BLaER1 (cell line): ENCODE measurements around the gene IL22RA2.
A peak's percentile ranks its signal among the peaks of the same experiment; 100 is the strongest.

ENCODE experiments used
- H3K27ac ChIP-seq: shearing (Covaris generic); formaldehyde crosslinking; 2 replicates; pipeline ENCODE4 v1.8.1; 2022
- H3K27me3 ChIP-seq: shearing (Covaris generic); formaldehyde crosslinking; 2 replicates; pipeline ENCODE4 v1.8.1; 2022
- H3K36me3 ChIP-seq: shearing (Covaris generic); formaldehyde crosslinking; 2 replicates; pipeline ENCODE4 v1.8.1; 2022
- H3K4me1 ChIP-seq: shearing (Covaris generic); formaldehyde crosslinking; 2 replicates; pipeline ENCODE4 v1.8.1; 2022
- H3K4me2 ChIP-seq: shearing (Covaris generic); formaldehyde crosslinking; 2 replicates; pipeline ENCODE4 v1.8.1; 2022
- H3K4me3 ChIP-seq: shearing (Covaris generic); formaldehyde crosslinking; 2 replicates; pipeline ENCODE4 v1.8.1; 2022
- H3K9ac ChIP-seq: shearing (Covaris generic); formaldehyde crosslinking; 2 replicates; pipeline ENCODE4 v1.8.1; 2022
- H3K9me3 ChIP-seq: shearing (Covaris generic); formaldehyde crosslinking; 2 replicates; pipeline ENCODE4 v1.8.1; 2022
- H4K20me1 ChIP-seq: shearing (Covaris generic); formaldehyde crosslinking; 2 replicates; pipeline ENCODE4 v1.8.1; 2022
- Cebpa-rat ChIP-seq: shearing (Covaris generic); IDR thresholded peaks from 2 replicates; pipeline ENCODE4 v1.8.1; 2022

Gene IL22RA2

DNA sequence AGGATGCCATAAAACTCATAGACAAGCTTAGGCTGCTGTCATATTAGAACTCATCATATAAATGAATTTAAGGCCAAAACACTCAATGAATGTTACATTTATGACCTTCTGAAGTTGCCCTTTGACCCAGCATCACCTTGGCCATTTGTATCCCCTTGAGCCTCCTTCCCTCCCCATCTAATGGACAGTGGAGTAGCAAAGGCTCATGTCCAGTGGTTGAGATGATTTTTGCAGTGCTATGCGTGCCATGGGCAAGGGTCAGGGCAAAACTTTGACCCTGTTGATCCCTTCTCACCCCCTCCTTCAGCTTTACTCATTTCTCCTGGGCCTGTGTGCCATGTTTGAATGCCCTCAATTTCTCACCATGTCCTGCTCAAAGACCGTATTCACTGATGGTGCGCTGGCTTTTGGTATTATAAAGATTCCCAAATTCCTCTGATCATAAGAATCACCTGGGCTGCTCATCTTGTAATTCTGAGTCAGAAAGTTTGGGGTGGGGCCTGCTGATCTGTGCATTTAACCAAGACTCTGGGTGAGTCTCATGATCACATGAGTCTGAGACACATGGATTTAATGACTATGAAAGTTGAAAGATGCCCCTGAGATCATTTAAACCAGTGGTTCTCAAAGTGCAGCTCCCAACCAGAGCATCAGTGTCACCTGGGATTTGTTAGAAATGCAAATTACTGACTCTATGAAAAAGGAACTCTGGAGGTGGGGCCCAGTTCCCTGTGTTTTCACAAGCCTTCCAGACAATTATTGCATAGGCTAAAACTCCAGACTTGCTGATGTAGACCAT is 71.2 kb downstream of the IL22RA2 start:
- Histone ChIP-seq H3K27ac (no peak overlapping the region), H3K4me3 (0 out of 2 replicates have a peak overlapping the region, but pooled peaks have one; percentile 22), H3K9me3 (peaks cover 32% of the 10 kb centered on the region; the same call in 1 of the 2 replicates), H3K4me2 (peak overlapping the region; percentile 70), H3K4me1 (peaks cover 26% of the 10 kb centered on the region), H3K27me3 (no peaks in the 10 kb centered on the region), H3K9ac (no peak overlapping the region), H3K36me3 (no peaks in the 10 kb centered on the region), H4K20me1 (no peaks in the 10 kb centered on the region)
- TF ChIP-seq Cebpa-rat, result no peak

DNA sequence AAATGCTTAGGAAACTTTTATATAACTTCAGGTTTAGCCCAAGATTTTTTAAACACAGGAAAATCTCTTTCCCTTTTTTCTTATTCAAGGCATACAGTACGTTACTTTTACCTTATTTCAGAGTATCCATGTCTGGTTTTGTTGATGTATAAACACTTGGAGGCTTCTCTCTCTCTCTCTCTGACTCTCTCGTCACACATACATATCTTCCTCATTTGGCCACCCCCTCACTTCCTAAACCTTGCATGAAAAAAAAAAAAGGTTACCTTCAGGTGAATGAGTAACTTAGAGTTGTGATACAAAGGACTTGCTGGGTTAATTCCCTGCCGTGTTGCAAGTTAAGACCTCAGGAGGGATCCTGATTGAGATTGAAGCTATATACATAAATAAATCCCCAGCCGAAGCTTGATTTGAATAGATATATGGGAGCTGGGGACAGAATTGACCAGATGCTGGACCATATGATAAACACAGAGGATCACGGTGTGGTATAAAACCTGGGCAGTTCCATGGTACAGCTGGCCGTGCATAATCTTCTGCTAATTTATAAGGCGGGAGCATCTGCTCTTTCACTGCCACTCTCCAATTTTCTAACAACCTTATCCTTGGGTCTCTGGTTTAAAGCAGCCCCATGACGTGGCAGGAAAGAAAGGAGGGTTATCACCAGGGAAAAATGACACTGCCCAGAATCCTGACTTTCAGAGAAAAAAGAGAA is 73.6 kb downstream of the IL22RA2 start:
- H3K4me1 ChIP-seq, result peaks cover 43% of the 10 kb centered on the region
- H3K4me2 ChIP-seq, result no peak overlapping the region
- no peaks in the 10 kb centered on the region for H4K20me1 ChIP-seq
- H3K27ac ChIP-seq, result no peak overlapping the region
- H3K27me3 ChIP-seq, result no peaks in the 10 kb centered on the region
- no peaks in the 10 kb centered on the region for H3K36me3 ChIP-seq
- no peak overlapping the region for H3K4me3 ChIP-seq
- no peak overlapping the region for H3K9ac ChIP-seq
- TF ChIP-seq Cebpa-rat, result no peak
- peaks cover 15% of the 10 kb centered on the region; the same call in 1 of the 2 replicates for H3K9me3 ChIP-seq

DNA sequence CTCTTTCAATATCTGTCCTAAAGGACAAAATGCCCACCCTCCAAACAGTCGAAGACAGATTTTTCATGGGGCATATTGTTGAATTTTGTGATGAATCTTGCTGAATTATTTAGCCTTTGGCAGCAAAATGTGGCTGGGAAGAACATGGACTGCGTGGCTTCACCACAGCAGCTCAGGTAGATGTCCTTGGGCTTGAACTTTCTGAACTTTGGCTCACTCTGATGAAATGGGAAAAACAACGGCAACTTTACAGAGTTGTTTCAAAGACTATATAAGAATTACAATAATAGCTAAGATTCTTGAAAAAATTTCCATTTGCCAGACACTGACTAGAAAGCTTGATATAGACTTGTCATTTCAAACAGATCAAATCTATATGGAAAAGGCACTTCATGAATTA is 75.9 kb downstream of the IL22RA2 start:
- Histone ChIP-seq H3K27me3 (no peaks in the 10 kb centered on the region), H3K4me2 (no peak overlapping the region), H3K36me3 (no peaks in the 10 kb centered on the region), H3K4me1 (peaks cover 50% of the 10 kb centered on the region), H4K20me1 (no peaks in the 10 kb centered on the region), H3K27ac (no peak overlapping the region), H3K9me3 (peaks cover 15% of the 10 kb centered on the region; the same call in 1 of the 2 replicates), H3K9ac (no peak overlapping the region), H3K4me3 (no peak overlapping the region)
- TF ChIP-seq Cebpa-rat, result no peak

DNA sequence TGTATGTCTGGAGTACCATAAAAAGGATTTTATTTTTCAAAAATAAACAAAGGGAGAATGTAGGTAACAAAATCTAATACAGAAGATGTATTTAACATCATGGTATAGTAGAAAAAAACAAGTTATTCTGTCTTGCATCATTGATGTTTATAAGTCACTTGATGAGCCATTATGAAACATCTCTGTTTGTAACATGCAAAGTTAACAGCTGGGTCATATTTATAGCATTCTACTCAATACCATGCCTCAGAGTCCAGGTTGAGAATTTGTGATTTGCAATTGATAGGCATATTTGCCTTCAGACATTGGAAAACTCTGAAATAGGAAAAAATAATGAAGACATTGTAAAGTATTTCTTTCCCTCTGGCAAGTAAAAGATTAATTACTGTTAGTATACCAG is 76.4 kb downstream of the IL22RA2 start:
- no peaks in the 10 kb centered on the region for H3K36me3 ChIP-seq
- no peak overlapping the region for H3K4me3 ChIP-seq
- TF ChIP-seq Cebpa-rat, result no peak
- no peak overlapping the region for H3K4me2 ChIP-seq
- H3K9me3 ChIP-seq, result peaks cover 13% of the 10 kb centered on the region; the same call in 1 of the 2 replicates
- no peaks in the 10 kb centered on the region for H4K20me1 ChIP-seq
- H3K9ac ChIP-seq, result no peak overlapping the region
- H3K4me1 ChIP-seq, result peaks cover 50% of the 10 kb centered on the region
- H3K27ac ChIP-seq, result no peak overlapping the region
- H3K27me3 ChIP-seq, result no peaks in the 10 kb centered on the region

DNA sequence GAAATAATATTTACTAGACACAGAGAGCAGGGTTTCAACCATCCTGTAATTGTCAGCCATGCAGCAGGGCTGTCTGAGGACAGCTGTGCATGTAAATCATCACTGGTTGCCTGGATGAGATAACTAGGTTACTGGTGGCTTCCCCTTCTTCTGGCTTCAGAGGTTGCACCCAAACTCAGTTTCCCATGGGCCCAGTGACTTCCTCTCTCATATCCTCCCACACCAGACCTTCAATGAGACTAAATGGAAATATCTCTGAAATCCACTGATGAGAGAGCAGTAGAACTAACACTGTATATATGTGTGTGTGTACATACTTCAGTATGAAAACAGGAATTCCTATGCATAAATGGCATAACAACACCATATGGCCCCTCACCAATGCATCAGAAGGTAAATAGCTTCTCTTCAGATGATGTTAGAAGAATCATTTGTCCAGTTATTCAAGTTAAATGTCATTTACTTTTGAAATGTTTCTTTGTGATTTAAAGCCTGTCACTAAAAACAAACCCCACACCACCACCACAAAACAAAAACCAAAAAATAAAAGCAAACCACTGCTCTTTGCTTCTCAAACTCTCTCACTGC is 77.7 kb downstream of the IL22RA2 start:
- Histone ChIP-seq H3K9ac (no peak overlapping the region), H3K4me3 (no peak overlapping the region), H3K27ac (no peak overlapping the region; the same call in 1 of the 2 replicates), H3K36me3 (no peaks in the 10 kb centered on the region), H4K20me1 (no peaks in the 10 kb centered on the region), H3K4me1 (peaks cover 50% of the 10 kb centered on the region), H3K27me3 (no peaks in the 10 kb centered on the region), H3K4me2 (peak overlapping the region; percentile 53), H3K9me3 (no peaks in the 10 kb centered on the region)
- no peak for TF ChIP-seq Cebpa-rat

DNA sequence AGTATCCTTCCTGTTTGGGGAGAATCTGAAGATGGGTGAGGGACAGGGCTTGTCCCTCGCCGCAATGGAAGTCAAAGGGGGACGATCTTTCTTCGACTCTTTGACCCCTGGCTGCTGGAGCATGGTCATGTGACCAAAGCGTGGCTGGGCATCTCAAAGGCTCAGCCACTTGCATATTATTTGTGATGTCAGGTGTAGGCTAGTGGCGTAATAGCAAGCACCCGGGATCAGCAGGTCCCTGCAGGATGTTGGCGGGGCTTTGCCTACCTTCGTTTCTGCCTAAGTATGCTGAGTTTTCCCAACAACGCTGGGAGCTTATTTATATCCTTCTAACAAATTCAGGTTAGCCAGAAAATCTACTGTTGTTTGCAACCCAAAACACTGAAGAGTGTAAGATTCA is 78.4 kb downstream of the IL22RA2 start:
- Histone ChIP-seq H3K9me3 (no peaks in the 10 kb centered on the region), H3K9ac (no peak overlapping the region), H3K36me3 (no peaks in the 10 kb centered on the region), H3K4me3 (no peak overlapping the region), H4K20me1 (no peaks in the 10 kb centered on the region), H3K27ac (peak overlapping the region; percentile 4; the same call in 1 of the 2 replicates), H3K4me1 (peaks cover 50% of the 10 kb centered on the region), H3K27me3 (no peaks in the 10 kb centered on the region), H3K4me2 (peak overlapping the region; percentile 53)
- TF ChIP-seq Cebpa-rat, result no peak

DNA sequence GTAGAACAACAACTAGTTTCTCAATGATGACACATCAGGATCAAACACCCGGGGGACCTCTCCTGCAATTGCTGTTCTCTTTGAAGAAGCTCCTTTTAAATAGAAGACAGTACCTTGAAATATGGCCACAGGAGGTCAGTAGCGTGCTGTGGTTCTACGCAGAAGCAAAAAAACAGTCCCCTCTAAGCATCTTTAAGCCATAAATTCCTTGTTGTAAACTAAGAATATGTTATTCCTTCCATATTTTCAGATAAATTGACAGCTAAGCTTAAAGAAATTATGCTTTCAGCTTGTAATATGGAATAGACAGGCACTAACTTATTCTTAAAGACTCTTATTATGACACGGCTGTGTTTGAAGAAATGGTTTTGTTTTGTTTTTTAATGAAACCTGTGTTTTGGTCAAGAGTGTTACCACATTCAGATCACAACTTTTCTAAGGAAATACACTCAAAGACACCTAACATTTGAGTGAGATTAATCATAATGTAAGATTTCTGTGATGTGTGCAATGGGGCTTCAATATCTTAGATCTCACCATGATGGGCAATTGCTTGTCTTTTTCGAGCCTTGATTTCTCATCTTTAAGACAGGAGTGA is 78.9 kb downstream of the IL22RA2 start:
- H3K9ac ChIP-seq, result no peak overlapping the region

More for the DNA sequence above, 78.9 kb downstream of the IL22RA2 start:
- H4K20me1 ChIP-seq, result no peaks in the 10 kb centered on the region
- H3K27me3 ChIP-seq, result no peaks in the 10 kb centered on the region
- peaks cover 50% of the 10 kb centered on the region for H3K4me1 ChIP-seq
- H3K9me3 ChIP-seq, result no peaks in the 10 kb centered on the region
- peak overlapping the region; percentile 4; the same call in 1 of the 2 replicates for H3K27ac ChIP-seq
- peak overlapping the region; percentile 53 for H3K4me2 ChIP-seq
- no peaks in the 10 kb centered on the region for H3K36me3 ChIP-seq
- no peak overlapping the region for H3K4me3 ChIP-seq
- TF ChIP-seq Cebpa-rat, result no peak
